GM12878 (cell line): Measurements from ENCODE around the gene IL12B. TPM values are rescaled to one million over a fixed set of nuclear protein-coding genes. Genes with fewer than 3 reads are reported as not detected.

Source experiments
- CHD4 ChIP-seq: fragments of 200-600 bp; sonication (generic); IDR thresholded peaks from 2 replicates; pipeline ENCODE4 v1.6.1; 2016; ENCODE audit warnings: mild to moderate bottlenecking
- EZH2 ChIP-seq: IDR thresholded peaks from 2 replicates; pipeline ENCODE4 v1.6.1; 2012; ENCODE audit warnings: low read depth, mild to moderate bottlenecking, control low read depth, inconsistent platforms, low read length, borderline replicate concordance; ENCODE audit not compliant: control insufficient read depth
- FOXM1 ChIP-seq: IDR thresholded peaks from 2 replicates; pipeline ENCODE4 v1.6.1; 2012; ENCODE audit warnings: low read depth, mild to moderate bottlenecking, inconsistent platforms, low read length, moderate library complexity
- MYC ChIP-seq: IDR thresholded peaks from 2 replicates; pipeline ENCODE4 v1.6.1; 2011; ENCODE audit warnings: mild to moderate bottlenecking, low read length, moderate library complexity, inconsistent platforms; ENCODE audit not compliant: insufficient read depth, insufficient replicate concordance, insufficient read length, severe bottlenecking
- NFXL1 ChIP-seq: fragments of 450-650 bp; IDR thresholded peaks from 2 replicates; pipeline ENCODE4 v1.6.1; 2017; ENCODE audit warnings: antibody characterized with exemption, mild to moderate bottlenecking, borderline replicate concordance
- POLR2A ChIP-seq: IDR thresholded peaks from 2 replicates; pipeline ENCODE4 v1.6.1; 2011; ENCODE audit warnings: low read depth, mild to moderate bottlenecking, low read length
- SIX5 ChIP-seq: IDR thresholded peaks from 2 replicates; pipeline ENCODE4 v1.6.1; 2011; ENCODE audit warnings: mild to moderate bottlenecking, low read depth, low read length, moderate library complexity; ENCODE audit not compliant: severe bottlenecking
- SMAD1 ChIP-seq: fragments of 450-650 bp; IDR thresholded peaks from 2 replicates; pipeline ENCODE4 v1.6.1; 2018; ENCODE audit warnings: mild to moderate bottlenecking, low read depth; ENCODE audit not compliant: partially characterized antibody
- ZBTB11 ChIP-seq: fragments of 450-650 bp; formaldehyde crosslinking; IDR thresholded peaks from 2 replicates; pipeline ENCODE4 v1.5.0; 2022; ENCODE audit warnings: mild to moderate bottlenecking, missing genetic modification characterization
- ZBTB33 ChIP-seq: fragments of 450-650 bp; IDR thresholded peaks from 2 replicates; pipeline ENCODE4 v1.6.1; 2017; ENCODE audit warnings: mild to moderate bottlenecking
- ZZZ3 ChIP-seq: IDR thresholded peaks from 2 replicates; pipeline ENCODE4 v1.6.1; 2011; ENCODE audit warnings: low read depth; ENCODE audit not compliant: control insufficient read depth, insufficient read length
- polyA plus RNA-seq, 11 experiments: library from polyadenylated mRNA; depleted of rRNA in 4 of 11; unstranded in 6 of 11; stranded (reverse) in 5 of 11; fragments of >200 nt; fragmentation: Nextera tagmentation in 4 of 11; fragmentation: Illumina TruSeq in 1 of 11; extraction: Ambion mirVana in 4 of 11; extraction: Trizol in 1 of 11; gene quantifications; 1 replicate in 1 of 11; 2 replicates in 10 of 11; pipeline versions ENCODE4 v1.2.1 to v1.2.3, GENCODE V29; 2011 to 2016; ENCODE audit warnings: inconsistent platforms in 2 of 11, missing spikeins in 2 of 11, low read depth in 1 of 11
- total RNA-seq, 4 experiments: library from RNA; depleted of rRNA in 3 of 4; stranded (reverse); fragments of >200 nt in 3 of 4; fragmentation: Illumina TruSeq in 1 of 4; extraction: Trizol in 1 of 4; gene quantifications; 2 replicates each; pipeline versions ENCODE4 v1.2.1 to v1.2.3, GENCODE V29; 2013 to 2021

Gene IL12B
- total and polyA plus RNA-seq, 10 of the 15 experiments (the other 5 are each of a cell fraction or from before 2014, with no cell fraction given), result 0.15 to 0.72 (median 0.45) TPM

- TF ChIP-seq ZBTB33 (no peak), SIX5 (no peak), POLR2A (no peak), EZH2 (no peak), FOXM1 (no peak), ZBTB11 (CRISPR knock-in tag) (no peak), MYC (no peak), ZZZ3 (no peak), SMAD1 (no peak), NFXL1 (no peak), CHD4 (no peak)
- TF ChIP-seq, all 136 proteins: peak for 0
Measured at GRCh38 chr5:159324986-159325385, 5.3 kb downstream of the IL12B start (continued).
